SK-N-SH (cell line): ENCODE data around the gene CCNG2. TPM values are rescaled to one million over a fixed set of nuclear protein-coding genes. Genes with fewer than 3 reads are reported as not detected.

Source experiments
- CTCF ChIA-PET: fragments of 300-600, 350-600 bp; formaldehyde crosslinking; extraction: SDS; loops from one replicate; lab custom pipeline; 2021; lab: Yijun Ruan, JAX
- POLR2A ChIA-PET: fragments of 350-600 bp; sonication (Branson Sonifier 250); formaldehyde crosslinking; extraction: SDS; loops from one replicate; lab custom pipeline; 2020; ENCODE audit warnings: antibody characterized with exemption, inconsistent platforms; lab: Yijun Ruan, JAX
- DNase-seq: peaks from one replicate; pipeline ENCODE4 v3.0.0; 2012
- H2AFZ ChIP-seq: fragments of 200-600 bp; sonication (generic); 2 replicates; pipeline ENCODE4 v1.8.1; 2016; ENCODE audit warnings: antibody characterized with exemption, mild to moderate bottlenecking, low read depth
- H3F3A ChIP-seq: fragments of 200-600 bp; sonication (generic); replicated peaks from 2 replicates; pipeline ENCODE3; 2016; ENCODE audit warnings: antibody characterized with exemption, mild to moderate bottlenecking; ENCODE audit not compliant: insufficient read depth
- H3K27ac ChIP-seq, 2 experiments: fragments of 200-500 bp in 1 of 2; fragments of 200-600 bp in 1 of 2; sonication (Bioruptor generic) in 1 of 2; sonication (generic), shearing (Covaris generic) in 1 of 2; 2 replicates each; pipeline versions ENCODE4 v1.5.1 to v1.6.1; 2014 to 2016; ENCODE audit warnings: low read depth in 2 of 2, inconsistent platforms in 1 of 2, low read length in 1 of 2, mild to moderate bottlenecking in 1 of 2, mixed read lengths in 1 of 2
- H3K27me3 ChIP-seq: fragments of 200-600 bp; sonication (generic), shearing (Covaris generic); 2 replicates; pipeline ENCODE4 v1.6.1; 2016; ENCODE audit warnings: mixed run types; ENCODE audit not compliant: insufficient read depth
- H3K36me3 ChIP-seq, 2 experiments: fragments of 200-500 bp in 1 of 2; fragments of 200-600 bp in 1 of 2; sonication (Bioruptor generic) in 1 of 2; sonication (generic) in 1 of 2; replicated peaks in 1 of 2; 2 replicates each; pipeline versions ENCODE3 to v1.5.1; 2014 to 2016; ENCODE audit warnings: low read length in 1 of 2, mild to moderate bottlenecking in 1 of 2; ENCODE audit not compliant: insufficient read depth in 2 of 2, control insufficient read depth in 1 of 2
- H3K4me1 ChIP-seq, 2 experiments: fragments of 200-500 bp in 1 of 2; fragments of 200-600 bp in 1 of 2; sonication (Bioruptor generic) in 1 of 2; sonication (generic), shearing (Covaris generic) in 1 of 2; 2 replicates each; pipeline versions ENCODE4 v1.5.1 to v1.6.1; 2014 to 2016; ENCODE audit warnings: low read depth in 1 of 2, low read length in 1 of 2, mixed run types in 1 of 2; ENCODE audit not compliant: insufficient read depth in 2 of 2, control insufficient read depth in 1 of 2
- H3K4me2 ChIP-seq: fragments of 200-600 bp; sonication (generic), shearing (Covaris generic); 2 replicates; pipeline ENCODE4 v1.6.1; 2017; ENCODE audit warnings: mixed run types
- H3K4me3 ChIP-seq, 2 experiments: fragments of 200-500 bp in 1 of 2; fragments of 200-600 bp in 1 of 2; sonication (Bioruptor generic) in 1 of 2; sonication (generic), shearing (Covaris generic) in 1 of 2; 2 replicates each; pipeline versions ENCODE4 v1.5.1 to v1.8.1; 2014 to 2016; ENCODE audit warnings: low read depth in 2 of 2, inconsistent platforms in 1 of 2, low read length in 1 of 2, mild to moderate bottlenecking in 1 of 2, mixed read lengths in 1 of 2, moderate library complexity in 1 of 2
- H3K79me2 ChIP-seq: fragments of 200-600 bp; sonication (generic); 2 replicates; pipeline ENCODE4 v1.8.1; 2017; ENCODE audit warnings: mild to moderate bottlenecking; ENCODE audit not compliant: insufficient read depth
- H3K9ac ChIP-seq: fragments of 200-600 bp; sonication (generic); 2 replicates; pipeline ENCODE4 v1.6.1; 2017; ENCODE audit warnings: mixed run types
- H3K9me2 ChIP-seq: fragments of 200-600 bp; sonication (generic); 2 replicates; pipeline ENCODE4 v1.6.1; 2017; ENCODE audit warnings: mixed run types
- H3K9me3 ChIP-seq: fragments of 200-600 bp; sonication (generic); 2 replicates; pipeline ENCODE4 v1.6.1; 2017; ENCODE audit warnings: mixed run types, mild to moderate bottlenecking, moderate library complexity
- H4K20me1 ChIP-seq: fragments of 200-600 bp; sonication (generic); 2 replicates; pipeline ENCODE4 v1.6.1; 2017; ENCODE audit warnings: mild to moderate bottlenecking, mixed run types; ENCODE audit not compliant: insufficient read depth
- CHD2 ChIP-seq: fragments of 150-350 bp; IDR thresholded peaks from 2 replicates; pipeline ENCODE4 v1.6.1; 2018; ENCODE audit warnings: low read length; ENCODE audit not compliant: partially characterized antibody
- EP300 ChIP-seq, 2 experiments: IDR thresholded peaks; 2 replicates each; pipeline versions ENCODE4 v1.4.0 to v1.6.1; 2012; ENCODE audit warnings: borderline replicate concordance in 1 of 2, low read depth in 1 of 2, low read length in 1 of 2
- FOXJ3 ChIP-seq: sonication (generic); formaldehyde crosslinking; IDR thresholded peaks from 2 replicates; pipeline ENCODE4 v1.5.1; 2020; ENCODE audit warnings: mild to moderate bottlenecking, missing genetic modification reagents
- FOXM1 ChIP-seq: IDR thresholded peaks from 2 replicates; pipeline ENCODE4 v1.4.0; 2012; ENCODE audit warnings: low read depth, mild to moderate bottlenecking
- MXI1 ChIP-seq: IDR thresholded peaks from 2 replicates; pipeline ENCODE4 v1.6.1; 2012; ENCODE audit warnings: mild to moderate bottlenecking, low read depth, low read length, improper control_type of control experiment
- NRF1 ChIP-seq: IDR thresholded peaks from 2 replicates; pipeline ENCODE4 v1.6.1; 2012; ENCODE audit warnings: low read depth, mild to moderate bottlenecking, low read length
- RFX5 ChIP-seq: IDR thresholded peaks from 2 replicates; pipeline ENCODE4 v1.6.1; 2012; ENCODE audit warnings: mild to moderate bottlenecking, improper control_type of control experiment, low read length
- TAF1 ChIP-seq: IDR thresholded peaks from 2 replicates; pipeline ENCODE4 v1.6.1; 2012; ENCODE audit warnings: low read depth, mild to moderate bottlenecking, low read length, moderate library complexity, borderline replicate concordance
- TCF12 ChIP-seq: IDR thresholded peaks from 2 replicates; pipeline ENCODE4 v1.4.0; 2012
- TEAD4 ChIP-seq: IDR thresholded peaks from 2 replicates; pipeline ENCODE4 v1.4.0; 2012; ENCODE audit warnings: mild to moderate bottlenecking, borderline replicate concordance; ENCODE audit not compliant: insufficient read depth
- USF1 ChIP-seq: IDR thresholded peaks from 2 replicates; pipeline ENCODE4 v1.4.0; 2012; ENCODE audit warnings: low read depth, borderline replicate concordance
- WGBS: methylation state at CpG from one replicate; pipeline ENCODE4 v1.1.6; 2017; ENCODE audit warnings: low lambda C conversion rate; 5-methylcytosine and 5-hydroxymethylcytosine counted together
- polyA plus RNA-seq, 3 experiments: library from polyadenylated mRNA; depleted of rRNA; stranded (reverse); fragments of >200 nt; gene quantifications; 2 replicates each; pipeline ENCODE4 v1.2.3, GENCODE V29; 2012
- TF ChIP-seq, protein P1 (sequence below): fragments of 200-600 bp; sonication (generic); IDR thresholded peaks from 2 replicates; pipeline ENCODE4 v1.6.1; 2017; ENCODE audit warnings: antibody characterized with exemption, mild to moderate bottlenecking, moderate library complexity
- TF ChIP-seq, protein P2 (sequence below): IDR thresholded peaks from 2 replicates; pipeline ENCODE4; 2012
- TF ChIP-seq, protein P3 (sequence below): IDR thresholded peaks from 2 replicates; pipeline ENCODE4 v1.4.0; 2012; ENCODE audit warnings: low read depth, borderline replicate concordance

CCNG2 gene
- polyA plus RNA-seq, 1 of the 3 experiments (the other 2 are of a cell fraction): 8.9 TPM

DNA sequence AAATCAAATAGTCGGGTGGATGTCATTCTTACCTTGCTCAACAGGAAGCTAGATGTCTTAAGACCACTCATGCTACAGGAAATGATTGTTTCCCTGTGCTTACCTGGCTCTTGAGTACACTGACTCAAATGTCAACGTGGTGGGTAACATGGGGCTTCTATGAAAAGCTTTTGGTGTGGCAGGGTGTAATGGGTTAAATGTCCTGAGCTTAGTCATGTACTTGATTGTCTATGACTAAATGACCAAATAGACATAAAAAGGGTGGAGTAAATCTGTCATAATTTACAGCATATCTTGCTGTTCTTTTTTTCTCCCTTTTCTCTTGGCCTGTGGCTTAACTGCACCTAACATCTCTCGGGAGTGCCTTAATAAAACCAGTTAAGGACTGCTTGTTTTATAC lies 44.9 kb downstream of the CCNG2 start:
- ChIA-PET CTCF (interaction anchor here (1.0 to 7.2 kb wide), 7 partner anchors 14 to 159 kb away, joined by 3 to 106 read pairs (median 3); no protein-coding TSS in a partner anchor), POLR2A (no interaction called here)
- Histone ChIP-seq H4K20me1 (no peaks in the 10 kb centered on the region), H3K4me1 (no peaks in the 10 kb centered on the region; a peak in 1 of 4 replicates), H3K4me3 (no peak overlapping the region), H3K9ac (no peak overlapping the region), H3K79me2 (no peaks in the 10 kb centered on the region), H3K9me3 (no peaks in the 10 kb centered on the region), H3F3A (no peaks in the 10 kb centered on the region), H3K36me3 (no peaks in the 10 kb centered on the region), H3K27ac (no peak overlapping the region), H2AFZ (no peak overlapping the region), H3K9me2 (no peaks in the 10 kb centered on the region), H3K4me2 (no peak overlapping the region), H3K27me3 (peaks cover 12% of the 10 kb centered on the region)
- DNase-seq: no peak
- 29% methylated on average over 3 of the region's 3 CpGs for WGBS
- TF ChIP-seq NRF1: no peak
- no peak for TF ChIP-seq USF1
- TF ChIP-seq, protein P1, sequence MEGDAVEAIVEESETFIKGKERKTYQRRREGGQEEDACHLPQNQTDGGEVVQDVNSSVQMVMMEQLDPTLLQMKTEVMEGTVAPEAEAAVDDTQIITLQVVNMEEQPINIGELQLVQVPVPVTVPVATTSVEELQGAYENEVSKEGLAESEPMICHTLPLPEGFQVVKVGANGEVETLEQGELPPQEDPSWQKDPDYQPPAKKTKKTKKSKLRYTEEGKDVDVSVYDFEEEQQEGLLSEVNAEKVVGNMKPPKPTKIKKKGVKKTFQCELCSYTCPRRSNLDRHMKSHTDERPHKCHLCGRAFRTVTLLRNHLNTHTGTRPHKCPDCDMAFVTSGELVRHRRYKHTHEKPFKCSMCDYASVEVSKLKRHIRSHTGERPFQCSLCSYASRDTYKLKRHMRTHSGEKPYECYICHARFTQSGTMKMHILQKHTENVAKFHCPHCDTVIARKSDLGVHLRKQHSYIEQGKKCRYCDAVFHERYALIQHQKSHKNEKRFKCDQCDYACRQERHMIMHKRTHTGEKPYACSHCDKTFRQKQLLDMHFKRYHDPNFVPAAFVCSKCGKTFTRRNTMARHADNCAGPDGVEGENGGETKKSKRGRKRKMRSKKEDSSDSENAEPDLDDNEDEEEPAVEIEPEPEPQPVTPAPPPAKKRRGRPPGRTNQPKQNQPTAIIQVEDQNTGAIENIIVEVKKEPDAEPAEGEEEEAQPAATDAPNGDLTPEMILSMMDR: no peak
- TF ChIP-seq, protein P2, sequence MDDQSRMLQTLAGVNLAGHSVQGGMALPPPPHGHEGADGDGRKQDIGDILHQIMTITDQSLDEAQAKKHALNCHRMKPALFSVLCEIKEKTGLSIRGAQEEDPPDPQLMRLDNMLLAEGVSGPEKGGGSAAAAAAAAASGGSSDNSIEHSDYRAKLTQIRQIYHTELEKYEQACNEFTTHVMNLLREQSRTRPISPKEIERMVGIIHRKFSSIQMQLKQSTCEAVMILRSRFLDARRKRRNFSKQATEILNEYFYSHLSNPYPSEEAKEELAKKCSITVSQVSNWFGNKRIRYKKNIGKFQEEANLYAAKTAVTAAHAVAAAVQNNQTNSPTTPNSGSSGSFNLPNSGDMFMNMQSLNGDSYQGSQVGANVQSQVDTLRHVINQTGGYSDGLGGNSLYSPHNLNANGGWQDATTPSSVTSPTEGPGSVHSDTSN: no peak
- TF ChIP-seq TCF12: no peak
- TF ChIP-seq CHD2: no peak
- TF ChIP-seq MXI1: no peak
- no peak for TF ChIP-seq TAF1

- no peaks in the 10 kb centered on the region for H3K36me3 ChIP-seq
- 28% methylated on average over 1 of the region's 1 CpG for WGBS
- peaks cover 17% of the 10 kb centered on the region for H3K27me3 ChIP-seq
- no peak overlapping the region for H3K4me2 ChIP-seq
- POLR2A ChIA-PET: interaction anchor here (0.6 kb wide), 1 partner anchor 363 kb away, joined by 3 read pairs; no protein-coding TSS in a partner anchor
- TF ChIP-seq, protein P3, sequence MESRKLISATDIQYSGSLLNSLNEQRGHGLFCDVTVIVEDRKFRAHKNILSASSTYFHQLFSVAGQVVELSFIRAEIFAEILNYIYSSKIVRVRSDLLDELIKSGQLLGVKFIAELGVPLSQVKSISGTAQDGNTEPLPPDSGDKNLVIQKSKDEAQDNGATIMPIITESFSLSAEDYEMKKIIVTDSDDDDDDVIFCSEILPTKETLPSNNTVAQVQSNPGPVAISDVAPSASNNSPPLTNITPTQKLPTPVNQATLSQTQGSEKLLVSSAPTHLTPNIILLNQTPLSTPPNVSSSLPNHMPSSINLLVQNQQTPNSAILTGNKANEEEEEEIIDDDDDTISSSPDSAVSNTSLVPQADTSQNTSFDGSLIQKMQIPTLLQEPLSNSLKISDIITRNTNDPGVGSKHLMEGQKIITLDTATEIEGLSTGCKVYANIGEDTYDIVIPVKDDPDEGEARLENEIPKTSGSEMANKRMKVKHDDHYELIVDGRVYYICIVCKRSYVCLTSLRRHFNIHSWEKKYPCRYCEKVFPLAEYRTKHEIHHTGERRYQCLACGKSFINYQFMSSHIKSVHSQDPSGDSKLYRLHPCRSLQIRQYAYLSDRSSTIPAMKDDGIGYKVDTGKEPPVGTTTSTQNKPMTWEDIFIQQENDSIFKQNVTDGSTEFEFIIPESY: no peak
- TF ChIP-seq USF1 (no peak), CHD2 (no peak), RFX5 (no peak), FOXJ3 (no peak), TCF12 (no peak), TEAD4 (no peak), EP300 (IDR thresholded peaks at IDR 0.05; ENCODE audit: borderline replicate concordance in 1 of 2, low read depth in 1 of 2, low read length in 1 of 2) (no peak), FOXM1 (no peak)
- H3K4me1 ChIP-seq: no peaks in the 10 kb centered on the region; a peak in 1 of 4 replicates
- H3K9ac ChIP-seq: no peak overlapping the region
- H2AFZ ChIP-seq: no peak overlapping the region
- no peak for DNase-seq
- no peaks in the 10 kb centered on the region for H3K9me2 ChIP-seq
- no peaks in the 10 kb centered on the region for H3K79me2 ChIP-seq
- no peak overlapping the region for H3K4me3 ChIP-seq
- H3F3A ChIP-seq: no peaks in the 10 kb centered on the region
- CTCF ChIA-PET: interaction anchor here (0.8 to 7.2 kb wide), 17 partner anchors 8 to 447 kb away, joined by 3 to 106 read pairs (median 5); no protein-coding TSS in a partner anchor
- H3K9me3 ChIP-seq: no peaks in the 10 kb centered on the region
- no peaks in the 10 kb centered on the region for H4K20me1 ChIP-seq
- H3K27ac ChIP-seq: no peak overlapping the region
Measured at GRCh38 chr4:77202491-77202890, 45.5 kb downstream of the CCNG2 start.
